Lower leg skin (tissue), 4 donors: ENCODE measurements around the gene CAMK2A. TPM values are rescaled to one million over a fixed set of nuclear protein-coding genes. Genes with fewer than 3 reads are reported as not detected.

Source experiments
- DNase-seq, 2 donors: peaks; one replicate each; pipeline ENCODE4 v3.0.0-alpha.2; 2019; ENCODE audit warnings: low spot score in 2 of 2
- H3K4me3 ChIP-seq: fragments of 200-600 bp; sonication (generic); 2 replicates; pipeline ENCODE4 v1.5.1; 2017; ENCODE audit warnings: mild to moderate bottlenecking, low read depth; ENCODE audit not compliant: poor library complexity, severe bottlenecking
- POLR2A ChIP-seq, 2 donors: fragments of 450-650 bp; IDR thresholded peaks; one replicate each; pipeline ENCODE4 v1.6.1; 2016 to 2017; ENCODE audit warnings: antibody characterized with exemption in 2 of 2, mild to moderate bottlenecking in 1 of 2, moderate library complexity in 1 of 2
- WGBS, 2 donors: methylation state at CpG; one replicate each; pipeline ENCODE4 v1.1.5; 2018; 5-methylcytosine and 5-hydroxymethylcytosine counted together
- intact Hi-C: fragments of 100-400 bp; cut with DNase I; formaldehyde crosslinking; loops from one replicate; pipeline ENCODE4 v1.15.0; 2023; ENCODE audit warnings: low total_unique reads
- total RNA-seq, 4 donors: library from RNA; depleted of rRNA; stranded (reverse); fragments of >200 nt; gene quantifications; one replicate each; pipeline ENCODE4 v1.1.0, GENCODE V29; 2016
- TF ChIP-seq, protein P1 (sequence below), 3 donors: fragments of 450-650 bp; IDR thresholded peaks; one replicate each; pipeline ENCODE4 v1.5.1; 2016; ENCODE audit warnings: antibody characterized with exemption in 3 of 3, mild to moderate bottlenecking in 3 of 3, moderate library complexity in 2 of 3

Gene CAMK2A
- total RNA-seq, 4 donors from 2014 or later: 0.23 TPM; not detected in 3

- TF ChIP-seq POLR2A (IDR thresholded peaks at IDR 0.05): no peak
- TF ChIP-seq, protein P1, sequence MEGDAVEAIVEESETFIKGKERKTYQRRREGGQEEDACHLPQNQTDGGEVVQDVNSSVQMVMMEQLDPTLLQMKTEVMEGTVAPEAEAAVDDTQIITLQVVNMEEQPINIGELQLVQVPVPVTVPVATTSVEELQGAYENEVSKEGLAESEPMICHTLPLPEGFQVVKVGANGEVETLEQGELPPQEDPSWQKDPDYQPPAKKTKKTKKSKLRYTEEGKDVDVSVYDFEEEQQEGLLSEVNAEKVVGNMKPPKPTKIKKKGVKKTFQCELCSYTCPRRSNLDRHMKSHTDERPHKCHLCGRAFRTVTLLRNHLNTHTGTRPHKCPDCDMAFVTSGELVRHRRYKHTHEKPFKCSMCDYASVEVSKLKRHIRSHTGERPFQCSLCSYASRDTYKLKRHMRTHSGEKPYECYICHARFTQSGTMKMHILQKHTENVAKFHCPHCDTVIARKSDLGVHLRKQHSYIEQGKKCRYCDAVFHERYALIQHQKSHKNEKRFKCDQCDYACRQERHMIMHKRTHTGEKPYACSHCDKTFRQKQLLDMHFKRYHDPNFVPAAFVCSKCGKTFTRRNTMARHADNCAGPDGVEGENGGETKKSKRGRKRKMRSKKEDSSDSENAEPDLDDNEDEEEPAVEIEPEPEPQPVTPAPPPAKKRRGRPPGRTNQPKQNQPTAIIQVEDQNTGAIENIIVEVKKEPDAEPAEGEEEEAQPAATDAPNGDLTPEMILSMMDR (IDR thresholded peaks at IDR 0.05): no peak
- DNase-seq: peak in 1 of 2 donors; percentile 54
- intact Hi-C loops: no loop called here
- H3K4me3 ChIP-seq: no peak overlapping the region
- 48 to 55% methylated on average over 11 of the region's 11 CpGs for WGBS, 2 donors
Observed at GRCh38 chr5:150263801-150264621, 25.6 kb downstream of the CAMK2A start.

- intact Hi-C loops: no loop called here
- TF ChIP-seq, protein P1 (IDR thresholded peaks at IDR 0.05): no peak
- no peak for TF ChIP-seq POLR2A (IDR thresholded peaks at IDR 0.05)
- no peak overlapping the region for H3K4me3 ChIP-seq
- DNase-seq: no peak
- 77 to 80% methylated on average over 5 of the region's 5 CpGs for WGBS, 2 donors
Observed at GRCh38 chr5:150263375-150263775, 26.2 kb downstream of the CAMK2A start.

GRCh38 chr5:150262502-150262901, 27.1 kb downstream of the CAMK2A start:
- no peak overlapping the region for H3K4me3 ChIP-seq
- DNase-seq: no peak
- intact Hi-C loops: no loop called here
- 88 to 94% methylated on average over 7 of the region's 7 CpGs for WGBS, 2 donors
- TF ChIP-seq, protein P1 (IDR thresholded peaks at IDR 0.05): no peak
- no peak for TF ChIP-seq POLR2A (IDR thresholded peaks at IDR 0.05)

- no peak overlapping the region for H3K4me3 ChIP-seq
- 65 to 71% methylated on average over 8 of the region's 8 CpGs for WGBS, 2 donors
- DNase-seq: no peak
- intact Hi-C loops: no loop called here
- TF ChIP-seq, protein P1 (IDR thresholded peaks at IDR 0.05): no peak
- no peak for TF ChIP-seq POLR2A (IDR thresholded peaks at IDR 0.05)
Observed at GRCh38 chr5:150261231-150261630, 28.3 kb downstream of the CAMK2A start.

GRCh38 chr5:150258130-150258529, 31.4 kb downstream of the CAMK2A start:
- no peak for TF ChIP-seq POLR2A (IDR thresholded peaks at IDR 0.05)
- TF ChIP-seq, protein P1 (IDR thresholded peaks at IDR 0.05): no peak
- intact Hi-C loops: no loop called here
- DNase-seq: no peak
- H3K4me3 ChIP-seq: no peak overlapping the region
- 82% methylated on average over 6 of the region's 6 CpGs for WGBS, 2 donors
